ENCODE measurements around the gene SLC26A2. TPM values are rescaled to one million over a fixed set of nuclear protein-coding genes. Genes with fewer than 3 reads are reported as not detected.

SLC26A2 gene
- total and polyA plus RNA-seq, 10 of the 15 experiments (the other 5 are each of a cell fraction or from before 2014, with no cell fraction given): 1.7 to 6.4 (median 4.2) TPM

DNA sequence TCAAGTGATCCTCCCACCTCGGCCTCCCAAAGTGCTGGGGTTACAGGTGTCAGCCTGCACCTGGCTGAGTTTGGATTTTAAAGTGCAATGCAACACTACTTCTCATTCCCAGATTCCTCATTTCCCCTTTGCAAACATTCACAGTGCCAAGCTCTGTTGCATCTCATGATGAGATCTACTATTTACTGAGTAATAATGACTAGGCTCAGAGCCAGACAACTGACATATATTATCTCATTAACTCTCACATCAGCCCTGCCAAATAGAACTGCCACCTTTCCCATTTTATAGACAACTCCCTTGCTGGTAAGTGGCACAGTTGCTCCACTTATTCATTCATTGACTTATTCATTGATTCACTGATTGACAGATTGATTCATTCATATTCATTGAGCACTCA is 22.9 kb upstream of the SLC26A2 start (continued):
- no peak for TF ChIP-seq KAT2A (conservative IDR thresholded peaks at IDR 0.05; ENCODE audit: control insufficient read depth, low read depth, low read length)
- no peak for TF ChIP-seq NFXL1 (IDR thresholded peaks at IDR 0.05; ENCODE audit: borderline replicate concordance)

DNA sequence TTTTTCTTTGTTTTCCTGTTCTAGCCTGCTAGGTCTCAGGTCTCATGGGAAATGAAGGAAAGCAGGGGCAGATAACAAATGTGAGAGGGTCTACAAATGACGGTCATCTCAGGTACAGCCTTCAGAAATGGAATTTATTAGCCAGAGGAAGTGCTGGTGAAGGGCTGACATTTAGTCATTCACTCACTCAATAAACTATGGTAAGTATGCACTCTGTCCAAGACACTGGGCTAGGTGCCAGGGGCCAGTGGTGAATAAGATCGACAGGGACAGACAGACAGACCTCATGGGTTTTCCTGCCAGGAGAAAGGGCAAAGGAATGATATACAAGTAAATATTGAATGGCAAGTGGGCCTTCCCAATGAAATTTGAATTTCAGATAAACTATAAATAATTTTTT is 22.3 kb upstream of the SLC26A2 start:
- Histone ChIP-seq H3K4me2 (ENCODE audit: control insufficient read depth, insufficient read depth) (no peak overlapping the region), H3K27me3 (replicated peaks in 1 of 2; ENCODE audit: control insufficient read depth in 2 of 2, insufficient read depth in 2 of 2, low read length in 1 of 2) (peaks cover 0 to 2% of the 10 kb centered on the region in 2 experiments; a peak in 3 of 4 replicates), H3K27ac (ENCODE audit: control insufficient read depth, insufficient read depth) (no peak overlapping the region), H3K4me1 (ENCODE audit: control insufficient read depth, insufficient read depth, low read length) (no peaks in the 10 kb centered on the region), H3K9me3 (replicated peaks; ENCODE audit: control insufficient read depth, insufficient read depth, low read length) (no peaks in the 10 kb centered on the region), H3K9ac (ENCODE audit: control insufficient read depth, insufficient read depth, low read length) (no peak overlapping the region), H4K20me1 (ENCODE audit: control insufficient read depth, insufficient read depth) (no peaks in the 10 kb centered on the region), H2AFZ (ENCODE audit: control insufficient read depth, low read depth, low read length) (no peak overlapping the region), H3K36me3 (ENCODE audit: control insufficient read depth in 2 of 2, insufficient read depth in 2 of 2, low read length in 1 of 2) (no peaks in the 10 kb centered on the region), H3K79me2 (ENCODE audit: control insufficient read depth, insufficient read depth, low read length) (no peaks in the 10 kb centered on the region), H3K4me3 (no peak overlapping the region)
- in situ Hi-C loops (cut with MboI) (no loop called here), intact Hi-C loops (cut with micrococcal nuclease; ENCODE audit: unreplicated experiment) (no loop called here)
- no peak for DNase-seq (ENCODE audit: low read depth, low spot score)
- no peak for ATAC-seq
- ChIA-PET CTCF (no interaction called here), POLR2A (no interaction called here), RAD21 (ENCODE audit: unreplicated experiment) (no interaction called here), SMC1A (ENCODE audit: uncharacterized antibody, unreplicated experiment) (no interaction called here)
- FAIRE-seq: no peak
- no TSS peak for BruUV-seq (replicated peaks)
- 50% methylated on average over 2 of the region's 2 CpGs for WGBS (ENCODE audit: insufficient coverage, insufficient replicate concordance, low lambda C conversion rate, missing lambda C conversion rate)
- TF ChIP-seq, protein P1, sequence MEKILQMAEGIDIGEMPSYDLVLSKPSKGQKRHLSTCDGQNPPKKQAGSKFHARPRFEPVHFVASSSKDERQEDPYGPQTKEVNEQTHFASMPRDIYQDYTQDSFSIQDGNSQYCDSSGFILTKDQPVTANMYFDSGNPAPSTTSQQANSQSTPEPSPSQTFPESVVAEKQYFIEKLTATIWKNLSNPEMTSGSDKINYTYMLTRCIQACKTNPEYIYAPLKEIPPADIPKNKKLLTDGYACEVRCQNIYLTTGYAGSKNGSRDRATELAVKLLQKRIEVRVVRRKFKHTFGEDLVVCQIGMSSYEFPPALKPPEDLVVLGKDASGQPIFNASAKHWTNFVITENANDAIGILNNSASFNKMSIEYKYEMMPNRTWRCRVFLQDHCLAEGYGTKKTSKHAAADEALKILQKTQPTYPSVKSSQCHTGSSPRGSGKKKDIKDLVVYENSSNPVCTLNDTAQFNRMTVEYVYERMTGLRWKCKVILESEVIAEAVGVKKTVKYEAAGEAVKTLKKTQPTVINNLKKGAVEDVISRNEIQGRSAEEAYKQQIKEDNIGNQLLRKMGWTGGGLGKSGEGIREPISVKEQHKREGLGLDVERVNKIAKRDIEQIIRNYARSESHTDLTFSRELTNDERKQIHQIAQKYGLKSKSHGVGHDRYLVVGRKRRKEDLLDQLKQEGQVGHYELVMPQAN (conservative IDR thresholded peaks at IDR 0.05): no peak
- no peak for TF ChIP-seq STAT3 (IDR thresholded peaks at IDR 0.05; ENCODE audit: low read depth, low read length)
- TF ChIP-seq BCLAF1 (IDR thresholded peaks at IDR 0.05): no peak
- TF ChIP-seq SUZ12 (IDR thresholded peaks at IDR 0.05; ENCODE audit: unreplicated experiment): no peak
- TF ChIP-seq NBN (IDR thresholded peaks at IDR 0.05): no peak
- TF ChIP-seq ZNF384 (IDR thresholded peaks at IDR 0.05; ENCODE audit: borderline replicate concordance, low read depth, low read length): no peak
- no peak for TF ChIP-seq BACH1 (IDR thresholded peaks at IDR 0.05; ENCODE audit: borderline replicate concordance)
- TF ChIP-seq, protein P2, sequence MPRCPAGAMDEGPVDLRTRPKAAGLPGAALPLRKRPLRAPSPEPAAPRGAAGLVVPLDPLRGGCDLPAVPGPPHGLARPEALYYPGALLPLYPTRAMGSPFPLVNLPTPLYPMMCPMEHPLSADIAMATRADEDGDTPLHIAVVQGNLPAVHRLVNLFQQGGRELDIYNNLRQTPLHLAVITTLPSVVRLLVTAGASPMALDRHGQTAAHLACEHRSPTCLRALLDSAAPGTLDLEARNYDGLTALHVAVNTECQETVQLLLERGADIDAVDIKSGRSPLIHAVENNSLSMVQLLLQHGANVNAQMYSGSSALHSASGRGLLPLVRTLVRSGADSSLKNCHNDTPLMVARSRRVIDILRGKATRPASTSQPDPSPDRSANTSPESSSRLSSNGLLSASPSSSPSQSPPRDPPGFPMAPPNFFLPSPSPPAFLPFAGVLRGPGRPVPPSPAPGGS (IDR thresholded peaks at IDR 0.05; ENCODE audit: borderline replicate concordance, insufficient read depth, low read depth, low read length, poor library complexity, severe bottlenecking): no peak
- no peak for TF ChIP-seq PKNOX1 (IDR thresholded peaks at IDR 0.05)
- TF ChIP-seq BRCA1 (IDR thresholded peaks at IDR 0.05; ENCODE audit: low read depth, low read length): no peak
- no peak for TF ChIP-seq HCFC1 (IDR thresholded peaks at IDR 0.05; ENCODE audit: low read length)
- TF ChIP-seq NR2F1 (conservative IDR thresholded peaks at IDR 0.05): no peak
- TF ChIP-seq PML (IDR thresholded peaks at IDR 0.05; ENCODE audit: low read length): no peak
- TF ChIP-seq ZNF207 (IDR thresholded peaks at IDR 0.05; ENCODE audit: borderline replicate concordance): no peak
- no peak for TF ChIP-seq EGR1 (IDR thresholded peaks at IDR 0.05; ENCODE audit: borderline replicate concordance in 1 of 2, low read depth in 2 of 2, low read length in 2 of 2)
- no peak for TF ChIP-seq CREM (IDR thresholded peaks at IDR 0.05; ENCODE audit: low read depth)
